ENCODE results near the gene RNF150.

RNF150 gene

DNA sequence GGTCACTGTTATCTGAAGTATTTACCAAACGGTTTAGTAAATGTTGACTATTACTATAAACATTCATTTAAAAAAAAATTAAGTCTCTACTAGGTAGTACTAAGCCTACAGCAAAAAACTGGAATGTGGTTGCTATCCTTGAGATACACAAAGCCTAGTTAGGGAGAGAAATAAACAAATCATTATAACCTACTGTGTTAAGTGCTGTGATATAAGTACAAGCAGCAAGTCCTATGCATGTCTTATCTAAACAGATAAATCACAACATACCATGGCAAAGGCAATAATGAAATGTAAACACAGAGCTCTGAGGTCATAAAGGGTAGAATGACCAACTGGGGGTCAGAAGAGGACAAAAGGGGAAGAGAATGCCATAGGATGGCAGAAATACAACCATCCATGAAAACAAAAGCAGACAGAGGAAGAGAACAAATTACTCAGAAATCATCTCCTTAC is 92.2 kb downstream of the RNF150 start:
- CTCF ChIA-PET, result no interaction called here
- Mint-ChIP-seq H3K27ac (no peak overlapping the region), H3K4me1 (no peaks in the 10 kb centered on the region), H3K4me3 (no peak overlapping the region), H3K36me3 (no peaks in the 10 kb centered on the region), H3K27me3 (peaks cover 4% of the 10 kb centered on the region), H3K9me3 (no peaks in the 10 kb centered on the region)
- no peak for DNase-seq

DNA sequence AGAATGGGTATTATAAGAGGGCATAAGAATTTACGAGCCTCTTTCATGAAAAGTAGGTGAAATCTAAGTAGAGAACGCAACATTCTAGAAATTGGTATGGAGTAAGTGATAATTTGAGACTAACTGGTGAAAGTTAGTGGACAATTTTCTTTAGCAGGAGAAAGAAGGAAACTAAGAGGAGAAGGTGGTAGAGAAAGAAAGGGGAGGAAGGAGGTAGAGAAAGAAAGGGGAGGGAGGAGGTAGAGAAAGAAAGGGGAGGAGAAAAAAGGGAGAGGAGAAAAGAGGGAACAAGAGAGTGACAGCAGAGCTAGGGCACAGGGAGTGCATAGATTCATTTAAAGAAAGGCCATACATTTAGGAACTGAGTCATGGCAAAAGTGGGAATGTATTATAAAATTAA is 94.1 kb downstream of the RNF150 start:
- H3K9me3 Mint-ChIP-seq, result no peaks in the 10 kb centered on the region

DNA sequence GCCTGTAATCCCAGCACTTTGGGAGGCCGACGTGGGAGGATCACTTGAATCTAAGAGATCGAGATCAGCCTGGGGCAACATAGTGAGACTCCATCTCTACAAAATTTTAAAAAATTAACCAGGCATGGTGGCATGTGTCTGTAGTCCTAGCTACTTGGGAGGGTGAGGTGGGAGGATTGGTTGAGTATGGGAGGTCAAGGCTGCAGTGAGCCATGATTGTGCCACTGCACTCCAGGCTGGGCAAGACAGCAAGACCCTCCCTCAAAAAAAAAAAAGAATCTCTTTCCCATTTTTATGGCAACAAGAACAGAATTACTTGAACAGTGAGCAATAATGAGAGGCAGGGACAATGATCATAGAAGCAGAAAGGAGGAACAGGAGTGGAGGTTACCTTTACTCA is 94.8 kb downstream of the RNF150 start:
- Mint-ChIP-seq H3K27me3 (peaks cover 4% of the 10 kb centered on the region), H3K9me3 (no peaks in the 10 kb centered on the region), H3K4me3 (no peak overlapping the region), H3K36me3 (no peaks in the 10 kb centered on the region), H3K4me1 (no peaks in the 10 kb centered on the region), H3K27ac (no peak overlapping the region)
- DNase-seq, result no peak
- CTCF ChIA-PET, result no interaction called here

More for the DNA sequence above, 94.1 kb downstream of the RNF150 start:
- H3K27ac Mint-ChIP-seq, result no peak overlapping the region
- H3K4me3 Mint-ChIP-seq, result no peak overlapping the region
- H3K4me1 Mint-ChIP-seq, result no peaks in the 10 kb centered on the region
- DNase-seq, result no peak
- H3K27me3 Mint-ChIP-seq, result peaks cover 4% of the 10 kb centered on the region
- CTCF ChIA-PET, result no interaction called here
- H3K36me3 Mint-ChIP-seq, result no peaks in the 10 kb centered on the region

DNA sequence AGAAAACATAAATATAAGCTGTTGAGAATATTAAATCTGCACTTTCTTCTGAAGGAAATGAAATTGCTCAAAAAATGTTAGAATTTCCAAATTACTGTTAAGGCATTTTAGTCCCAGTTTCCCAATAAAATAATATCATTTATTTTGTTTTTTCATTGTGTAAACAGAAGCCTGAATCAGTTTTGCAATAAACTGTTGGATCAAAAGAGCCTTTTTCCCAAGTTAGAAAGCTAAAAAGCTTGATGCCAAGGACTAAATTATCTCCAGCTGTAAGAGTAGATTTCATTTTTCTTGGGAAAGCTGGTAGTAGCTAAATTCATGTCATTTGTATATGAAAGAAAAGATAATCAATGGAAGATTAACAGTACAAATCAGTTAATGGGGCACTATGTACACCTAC is 95.8 kb downstream of the RNF150 start:
- Mint-ChIP-seq H3K9me3 (no peaks in the 10 kb centered on the region), H3K4me1 (no peaks in the 10 kb centered on the region), H3K27me3 (peaks cover 4% of the 10 kb centered on the region), H3K27ac (no peak overlapping the region), H3K36me3 (no peaks in the 10 kb centered on the region), H3K4me3 (no peak overlapping the region)
- CTCF ChIA-PET, result no interaction called here
- DNase-seq, result no peak

DNA sequence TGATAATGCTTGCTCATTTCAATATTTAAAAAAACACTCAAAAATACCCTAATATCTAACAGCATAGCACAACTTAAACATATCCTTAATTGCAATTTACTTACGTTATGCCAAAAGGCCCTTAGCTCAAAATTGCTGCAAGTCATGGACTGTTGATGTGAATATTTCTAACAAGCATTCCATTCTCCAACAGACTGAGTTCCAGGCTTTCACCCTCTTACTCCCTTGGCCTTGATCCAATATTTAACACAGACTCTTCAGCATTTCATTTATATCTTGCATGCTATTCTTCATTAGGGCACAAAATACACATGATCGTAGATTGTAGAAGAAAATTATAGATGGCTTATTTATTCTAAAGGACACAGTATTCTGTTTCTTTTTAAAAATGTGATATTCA is 96.5 kb downstream of the RNF150 start:
- Mint-ChIP-seq H3K4me1 (no peaks in the 10 kb centered on the region), H3K9me3 (no peaks in the 10 kb centered on the region), H3K36me3 (no peaks in the 10 kb centered on the region), H3K4me3 (no peak overlapping the region), H3K27ac (no peak overlapping the region), H3K27me3 (peaks cover 4% of the 10 kb centered on the region)
- no peak for DNase-seq
- CTCF ChIA-PET, result no interaction called here

DNA sequence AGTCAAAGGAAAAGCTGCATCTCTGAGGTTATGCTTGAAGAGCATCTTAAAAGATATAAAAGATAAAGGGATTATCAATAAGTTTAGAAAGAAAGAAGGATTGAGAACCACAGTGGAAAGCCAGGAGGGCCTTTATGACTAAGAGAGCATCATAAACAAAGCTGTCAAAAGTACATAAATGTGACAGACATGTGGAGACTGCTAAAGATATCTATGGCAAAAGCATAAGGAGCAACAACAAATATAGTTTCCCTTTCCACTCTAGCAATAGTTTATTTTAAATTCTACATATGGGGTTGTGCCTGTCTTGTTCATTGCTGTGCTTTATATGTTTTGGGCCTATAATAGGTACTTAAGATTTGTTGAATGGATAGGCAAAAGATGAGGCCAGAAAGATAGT is 97.3 kb downstream of the RNF150 start:
- Mint-ChIP-seq H3K36me3 (no peaks in the 10 kb centered on the region), H3K27me3 (peaks cover 4% of the 10 kb centered on the region)
- CTCF ChIA-PET, result no interaction called here

DNA sequence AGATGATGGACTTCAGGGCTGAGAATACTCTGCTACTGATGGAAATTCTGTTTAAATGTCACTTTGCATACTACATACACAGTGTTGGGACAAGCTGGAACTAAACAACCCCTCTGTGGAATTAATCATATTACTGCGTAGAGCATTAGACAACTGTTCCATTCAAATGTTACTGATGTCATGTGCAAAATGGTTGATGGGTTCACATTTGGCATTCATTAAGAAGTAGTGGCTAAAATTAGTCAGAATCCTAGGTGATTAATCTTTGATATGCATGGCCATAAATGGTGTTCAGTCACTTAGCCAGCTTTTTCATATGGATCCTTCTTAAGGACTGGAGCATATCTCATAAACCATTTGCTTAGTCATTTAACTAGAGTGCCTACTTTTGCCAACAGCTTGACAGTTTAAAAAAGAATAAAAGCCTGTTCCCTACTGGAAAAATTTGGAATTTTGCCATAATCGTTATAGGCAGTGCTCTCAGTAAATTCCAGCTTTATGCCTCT is 105.2 kb downstream of the RNF150 start:
- CTCF ChIA-PET, result no interaction called here
- no peak for DNase-seq
- no peaks in the 10 kb centered on the region for H3K36me3 Mint-ChIP-seq
- no peak overlapping the region for H3K27ac Mint-ChIP-seq
- H3K4me1 Mint-ChIP-seq, result no peaks in the 10 kb centered on the region
- no peaks in the 10 kb centered on the region for H3K27me3 Mint-ChIP-seq
- H3K4me3 Mint-ChIP-seq, result no peak overlapping the region
- H3K9me3 Mint-ChIP-seq, result no peaks in the 10 kb centered on the region

More for the DNA sequence above, 97.3 kb downstream of the RNF150 start:
- Mint-ChIP-seq H3K27ac (no peak overlapping the region), H3K4me1 (no peaks in the 10 kb centered on the region), H3K9me3 (no peaks in the 10 kb centered on the region), H3K4me3 (no peak overlapping the region)
- DNase-seq, result no peak

DNA sequence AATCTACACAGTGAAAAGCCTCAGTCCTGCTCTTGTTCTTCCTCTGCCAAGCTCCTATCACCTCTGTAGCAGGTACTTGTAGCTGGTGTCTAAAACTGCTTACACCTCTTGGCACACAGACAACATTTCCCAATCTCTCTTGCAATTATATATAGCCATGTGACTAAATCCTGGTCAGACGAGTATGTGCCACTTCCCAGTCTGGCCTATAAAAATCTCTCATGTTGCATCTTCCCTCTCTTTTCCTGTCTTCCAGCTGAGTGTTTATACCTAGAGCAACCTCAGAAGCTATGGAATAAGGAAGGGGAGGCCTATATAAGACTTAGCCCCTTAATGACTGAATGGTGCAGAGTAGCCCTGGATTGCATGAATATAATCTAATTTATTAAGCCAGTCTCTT is 105.8 kb downstream of the RNF150 start:
- Mint-ChIP-seq H3K4me3 (no peak overlapping the region), H3K4me1 (no peaks in the 10 kb centered on the region), H3K36me3 (no peaks in the 10 kb centered on the region), H3K27me3 (no peaks in the 10 kb centered on the region), H3K9me3 (no peaks in the 10 kb centered on the region), H3K27ac (no peak overlapping the region)
- DNase-seq, result no peak
- CTCF ChIA-PET, result no interaction called here

DNA sequence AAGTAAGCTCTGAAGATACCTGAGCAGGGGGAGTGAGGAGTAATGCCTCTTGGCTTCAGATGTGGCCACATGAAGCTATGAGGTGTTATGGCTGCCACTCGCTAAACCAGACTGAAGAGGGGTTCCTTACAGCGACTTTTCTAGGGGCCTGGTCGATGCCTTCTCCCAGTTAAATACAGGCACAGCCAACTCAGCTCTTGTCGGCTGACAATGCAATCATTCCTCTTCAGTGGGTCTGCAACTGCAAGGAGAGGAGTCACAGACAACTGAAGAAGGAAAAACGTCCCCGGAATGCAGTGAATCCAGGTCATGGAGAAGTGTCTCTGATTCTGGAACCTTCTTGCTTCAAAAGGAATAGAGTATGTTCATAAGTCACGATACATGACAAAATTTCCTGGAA is 106.4 kb downstream of the RNF150 start:
- DNase-seq, result no peak
- Mint-ChIP-seq H3K4me3 (no peak overlapping the region), H3K9me3 (no peaks in the 10 kb centered on the region), H3K4me1 (no peaks in the 10 kb centered on the region), H3K27ac (no peak overlapping the region), H3K27me3 (no peaks in the 10 kb centered on the region), H3K36me3 (no peaks in the 10 kb centered on the region)
- CTCF ChIA-PET, result no interaction called here

DNA sequence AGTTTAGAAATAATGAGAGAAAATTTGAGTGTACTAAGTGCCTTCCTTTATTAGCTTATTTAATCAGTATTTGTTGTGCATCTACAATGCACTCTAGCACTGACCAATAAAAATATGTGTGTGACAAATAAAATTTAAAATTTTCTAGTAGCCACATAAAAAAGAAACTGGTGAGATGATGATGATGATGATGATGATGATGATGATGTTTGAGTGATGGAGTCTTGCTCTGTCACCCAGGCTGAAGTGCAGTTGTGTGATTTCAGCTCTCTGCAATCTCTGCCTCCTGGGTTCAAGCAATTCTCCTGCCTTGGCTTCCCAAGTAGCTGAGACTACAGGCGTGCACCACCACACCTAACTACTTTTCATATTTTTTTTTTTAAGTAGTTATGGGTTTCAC is 110.2 kb downstream of the RNF150 start:
- Mint-ChIP-seq H3K27me3 (no peaks in the 10 kb centered on the region), H3K4me1 (no peaks in the 10 kb centered on the region), H3K4me3 (no peak overlapping the region), H3K27ac (no peak overlapping the region), H3K36me3 (no peaks in the 10 kb centered on the region), H3K9me3 (no peaks in the 10 kb centered on the region)
- DNase-seq, result no peak
- CTCF ChIA-PET, result no interaction called here

DNA sequence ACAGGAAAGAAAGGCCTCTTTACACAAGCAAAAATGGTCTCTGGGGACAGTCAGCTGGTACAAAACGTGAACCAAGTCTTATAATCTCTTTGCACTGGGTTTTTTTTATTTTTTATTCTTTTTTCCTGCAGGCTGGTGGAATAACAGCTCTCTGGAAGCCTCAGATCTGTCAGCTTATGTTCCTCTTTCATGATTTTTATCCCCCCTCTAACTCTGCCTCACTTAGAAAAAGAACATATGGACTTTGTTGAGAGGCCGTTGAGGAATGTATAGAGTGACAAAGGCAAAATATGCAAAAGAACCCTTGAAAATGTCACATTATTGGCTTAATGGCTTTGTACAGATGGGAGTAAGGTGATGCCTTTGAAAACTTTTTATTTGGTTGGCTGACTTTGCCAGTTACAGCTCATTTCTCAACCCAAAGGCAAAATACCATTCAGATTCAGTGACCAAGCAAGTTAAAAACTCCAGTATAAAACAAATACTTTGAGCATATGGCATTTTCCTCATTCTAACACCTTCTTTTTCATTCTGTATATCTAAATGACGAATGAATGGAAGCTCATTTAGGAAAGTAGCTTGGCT is 111.1 kb downstream of the RNF150 start:
- CTCF ChIA-PET, result no interaction called here
- H3K36me3 Mint-ChIP-seq, result no peaks in the 10 kb centered on the region
- no peak overlapping the region for H3K27ac Mint-ChIP-seq

DNA sequence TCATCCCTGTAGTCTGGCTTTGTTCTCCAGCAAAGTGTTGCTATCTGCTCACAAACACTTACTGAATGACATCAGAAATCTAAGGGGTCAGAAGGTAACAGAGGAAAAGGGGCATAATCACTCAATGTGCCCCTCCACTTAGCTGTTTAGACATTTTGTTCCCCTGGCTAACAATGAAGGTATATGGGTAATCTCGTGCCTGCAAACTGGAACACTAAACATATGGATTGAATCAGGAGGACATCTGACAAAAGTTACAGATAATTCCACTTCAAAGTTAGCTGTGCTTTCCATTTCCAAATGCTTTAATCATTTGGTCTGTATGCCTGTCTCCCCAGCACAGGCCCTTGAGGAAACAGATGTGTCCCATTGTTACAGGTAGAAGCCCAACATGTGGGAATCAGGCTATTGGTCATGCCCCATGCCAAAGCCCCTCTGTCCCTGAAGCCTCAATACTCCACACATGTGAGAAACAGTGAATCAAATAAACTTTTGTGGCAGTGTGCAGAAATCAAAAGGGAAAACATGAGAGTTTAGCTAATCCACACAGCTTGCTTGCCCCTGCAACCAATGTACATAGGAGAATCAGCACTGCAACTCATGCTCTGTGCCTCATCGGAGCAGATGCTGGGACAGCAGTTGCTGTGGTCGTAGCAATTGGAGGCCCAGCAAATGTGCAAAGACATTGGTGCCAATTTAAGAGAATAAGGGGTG is 111.7 kb downstream of the RNF150 start:
- no peaks in the 10 kb centered on the region for H3K9me3 Mint-ChIP-seq
- no peaks in the 10 kb centered on the region for H3K36me3 Mint-ChIP-seq
- CTCF ChIA-PET, result no interaction called here
- H3K27ac Mint-ChIP-seq, result no peak overlapping the region
- DNase-seq, result no peak
- no peaks in the 10 kb centered on the region for H3K27me3 Mint-ChIP-seq
- no peaks in the 10 kb centered on the region for H3K4me1 Mint-ChIP-seq
- H3K4me3 Mint-ChIP-seq, result no peak overlapping the region

More for the DNA sequence above, 111.1 kb downstream of the RNF150 start:
- Mint-ChIP-seq H3K4me1 (no peaks in the 10 kb centered on the region), H3K9me3 (no peaks in the 10 kb centered on the region), H3K27me3 (no peaks in the 10 kb centered on the region), H3K4me3 (no peak overlapping the region)
- no peak for DNase-seq

DNA sequence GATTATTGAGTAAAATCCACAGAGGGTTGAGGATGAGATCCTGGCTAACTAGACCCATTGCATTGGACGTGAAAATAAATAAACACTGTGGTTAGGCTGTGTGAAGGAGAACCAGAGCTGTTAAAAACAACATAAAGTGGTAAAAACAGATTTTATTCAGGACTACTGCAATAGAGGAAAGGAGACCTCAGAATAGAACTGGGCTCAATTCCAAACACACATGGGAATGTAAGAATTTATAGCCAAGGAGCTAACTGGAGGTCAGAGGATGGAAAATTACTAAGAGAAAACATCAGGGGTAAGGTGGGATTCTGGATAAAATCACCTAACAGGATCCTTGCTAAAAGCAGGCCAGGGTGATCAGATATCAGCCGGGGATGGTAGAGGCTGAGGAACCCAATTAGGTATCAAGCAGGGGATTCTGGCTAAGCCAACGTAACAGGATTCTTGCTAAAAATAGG is 112.4 kb downstream of the RNF150 start:
- Mint-ChIP-seq H3K4me3 (no peak overlapping the region), H3K4me1 (no peaks in the 10 kb centered on the region), H3K9me3 (no peaks in the 10 kb centered on the region), H3K36me3 (no peaks in the 10 kb centered on the region), H3K27ac (no peak overlapping the region), H3K27me3 (no peaks in the 10 kb centered on the region)
- no peak for DNase-seq
- CTCF ChIA-PET, result no interaction called here

DNA sequence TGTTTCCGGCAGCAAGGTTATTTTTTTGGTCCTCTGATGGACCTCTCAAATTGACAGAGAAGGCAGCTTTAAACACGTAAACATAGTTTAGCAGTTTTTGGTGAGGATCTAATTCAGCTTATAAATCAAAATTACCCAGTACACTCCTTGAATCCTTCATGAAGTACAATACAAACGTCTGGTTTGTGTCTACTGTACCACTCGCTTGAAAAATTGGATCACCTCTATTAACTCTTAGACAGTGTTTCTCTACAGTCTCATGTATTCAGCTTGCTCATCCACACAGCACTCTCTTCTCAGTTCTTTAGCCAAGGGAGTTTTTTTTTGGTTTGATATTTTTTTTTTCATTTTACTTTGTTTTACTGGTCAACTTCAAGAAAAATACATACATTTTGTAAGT is 113.5 kb downstream of the RNF150 start:
- H3K4me1 Mint-ChIP-seq, result no peaks in the 10 kb centered on the region
- H3K4me3 Mint-ChIP-seq, result no peak overlapping the region
- CTCF ChIA-PET, result no interaction called here
- no peak for DNase-seq
- no peaks in the 10 kb centered on the region for H3K9me3 Mint-ChIP-seq
- H3K27ac Mint-ChIP-seq, result no peak overlapping the region
- H3K36me3 Mint-ChIP-seq, result no peaks in the 10 kb centered on the region
- no peaks in the 10 kb centered on the region for H3K27me3 Mint-ChIP-seq

DNA sequence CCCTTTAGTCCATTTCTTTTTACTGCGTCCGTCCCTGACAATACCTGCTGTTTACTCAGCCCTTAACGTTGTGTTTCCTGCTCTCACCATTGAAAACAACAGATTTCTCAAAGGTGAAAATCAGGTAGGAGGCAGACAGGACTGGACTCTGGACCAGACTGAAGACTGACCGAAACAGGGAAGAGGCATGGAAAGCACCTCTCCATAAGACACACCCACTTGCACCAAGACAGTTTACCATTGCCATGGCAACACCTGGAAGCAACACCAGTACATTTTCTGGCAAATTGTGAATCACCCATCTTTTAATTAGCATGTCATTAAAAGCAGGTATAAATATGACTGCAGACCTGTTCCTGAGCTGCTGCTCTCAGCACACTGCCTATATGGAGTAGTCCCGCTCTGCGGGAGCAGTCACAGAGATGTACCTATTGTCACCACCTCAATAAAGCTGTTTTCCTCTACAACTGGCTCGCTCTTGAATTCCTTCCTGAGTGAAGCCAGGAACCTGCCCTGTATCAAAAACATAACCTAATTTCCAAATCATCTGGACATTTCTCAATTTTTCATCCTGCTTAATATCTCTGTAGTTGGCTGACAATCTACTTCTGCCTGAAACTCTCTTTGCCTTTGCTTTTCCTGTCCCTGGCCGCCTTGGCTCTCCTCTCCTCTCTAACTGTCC is 117.0 kb downstream of the RNF150 start:
- Mint-ChIP-seq H3K4me3 (no peak overlapping the region), H3K9me3 (no peaks in the 10 kb centered on the region), H3K4me1 (no peaks in the 10 kb centered on the region), H3K27me3 (no peaks in the 10 kb centered on the region), H3K27ac (no peak overlapping the region), H3K36me3 (no peaks in the 10 kb centered on the region)
- CTCF ChIA-PET, result no interaction called here
- DNase-seq, result no peak
